ENCODE results near the gene VEGFB. TPM values are rescaled to one million over a fixed set of nuclear protein-coding genes. Genes with fewer than 3 reads are reported as not detected.

Gene VEGFB
- total and polyA plus RNA-seq, 2 donors (not counting 3 experiments of a cell fraction or from before 2014, with no cell fraction given): 19.3 to 98.1 TPM

DNA sequence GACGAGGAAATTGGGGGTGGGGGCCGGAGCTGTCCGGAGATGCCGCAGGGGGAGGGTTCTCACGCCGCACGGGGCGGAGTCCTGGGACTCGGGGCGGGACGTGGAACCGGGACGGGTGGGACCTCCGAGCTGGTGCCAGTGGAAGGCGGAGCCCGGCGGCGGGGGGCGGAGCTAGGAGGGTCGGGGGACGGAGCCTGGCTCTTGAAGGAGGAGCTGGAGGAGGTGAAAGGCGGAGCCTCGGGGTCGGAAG is 6.8 kb downstream of the VEGFB start:
- DNase-seq (ENCODE audit: low read depth, low spot score) (peak; percentile 99), FAIRE-seq (peak; percentile 97)
- dilution Hi-C loops (cut with MboI; ENCODE audit: extremely low pct_ligation_motif_present, low sequenced_read_pairs): no loop called here
- BruUV-seq (replicated peaks): no TSS peak
- CTCF ChIA-PET: interaction anchor here (0.8 to 4.1 kb wide), 5 partner anchors 36 to 115 kb away, joined by 3 to 27 read pairs (median 5); partner anchors contain the start of gene STIP1
- no peaks in the 10 kb centered on the region for H3K9me3 ChIP-seq (replicated peaks; ENCODE audit: control insufficient read depth, insufficient read depth, low read length)
- H3K4me2 ChIP-seq (ENCODE audit: insufficient read depth, low read length): no peak overlapping the region
- H3K27ac ChIP-seq (ENCODE audit: insufficient read depth, low read depth, low read length): peak overlapping the region; percentile 88
- POLR2A ChIA-PET: interaction anchor here (0.7 to 1.0 kb wide), 4 partner anchors 15 to 30 kb away, joined by 3 to 10 read pairs (median 3); partner anchors contain the start of genes NUDT22 and TRPT1
- no peaks in the 10 kb centered on the region for H4K20me1 ChIP-seq (replicated peaks; ENCODE audit: control insufficient read depth, extremely low read depth, insufficient read depth, low read length)
- H3K27me3 ChIP-seq (ENCODE audit: control insufficient read depth in 2 of 2, insufficient read depth in 2 of 2, low read length in 2 of 2): no peaks in the 10 kb centered on the region
- peaks cover 38% of the 10 kb centered on the region for H3K79me2 ChIP-seq (ENCODE audit: control insufficient read depth, insufficient read depth, low read length)
- H3K4me1 ChIP-seq (ENCODE audit: control insufficient read depth, extremely low read depth, insufficient read depth, low read length): peaks cover 15% of the 10 kb centered on the region
- H3K9ac ChIP-seq (replicated peaks; ENCODE audit: extremely low read depth, insufficient read depth, low read length): peak overlapping the region; percentile 73
- H3K9me1 ChIP-seq (replicated peaks; ENCODE audit: control insufficient read depth, extremely low read depth, insufficient read depth, low read length): no peaks in the 10 kb centered on the region
- TF ChIP-seq MYC (IDR thresholded peaks at IDR 0.05; ENCODE audit: low read depth, low read length): no peak
- peak; percentile 35 for TF ChIP-seq POLR2A (IDR thresholded peaks at IDR 0.05; ENCODE audit: low read depth, low read length)
- H2AFZ ChIP-seq (ENCODE audit: low read depth, low read length): peak overlapping the region; percentile 42
- peaks cover 6 to 18% of the 10 kb centered on the region in 2 experiments for H3K36me3 ChIP-seq (ENCODE audit: control insufficient read depth in 2 of 2, extremely low read depth in 1 of 2, insufficient read depth in 2 of 2, low read length in 2 of 2)
- peak overlapping the region; percentile 36 to 75 (median 67) for H3K4me3 ChIP-seq (replicated peaks in 1 of 3; ENCODE audit: insufficient read depth in 1 of 3, low read depth in 1 of 3, low read length in 3 of 3)
- intact Hi-C loops (cut with micrococcal nuclease): loop anchor here (1.0 to 5.0 kb wide), 6 partner anchors 11 to 240 kb away; partner anchors contain the start of genes DNAJC4, ESRRA, NUDT22 and RPS6KA4

DNA sequence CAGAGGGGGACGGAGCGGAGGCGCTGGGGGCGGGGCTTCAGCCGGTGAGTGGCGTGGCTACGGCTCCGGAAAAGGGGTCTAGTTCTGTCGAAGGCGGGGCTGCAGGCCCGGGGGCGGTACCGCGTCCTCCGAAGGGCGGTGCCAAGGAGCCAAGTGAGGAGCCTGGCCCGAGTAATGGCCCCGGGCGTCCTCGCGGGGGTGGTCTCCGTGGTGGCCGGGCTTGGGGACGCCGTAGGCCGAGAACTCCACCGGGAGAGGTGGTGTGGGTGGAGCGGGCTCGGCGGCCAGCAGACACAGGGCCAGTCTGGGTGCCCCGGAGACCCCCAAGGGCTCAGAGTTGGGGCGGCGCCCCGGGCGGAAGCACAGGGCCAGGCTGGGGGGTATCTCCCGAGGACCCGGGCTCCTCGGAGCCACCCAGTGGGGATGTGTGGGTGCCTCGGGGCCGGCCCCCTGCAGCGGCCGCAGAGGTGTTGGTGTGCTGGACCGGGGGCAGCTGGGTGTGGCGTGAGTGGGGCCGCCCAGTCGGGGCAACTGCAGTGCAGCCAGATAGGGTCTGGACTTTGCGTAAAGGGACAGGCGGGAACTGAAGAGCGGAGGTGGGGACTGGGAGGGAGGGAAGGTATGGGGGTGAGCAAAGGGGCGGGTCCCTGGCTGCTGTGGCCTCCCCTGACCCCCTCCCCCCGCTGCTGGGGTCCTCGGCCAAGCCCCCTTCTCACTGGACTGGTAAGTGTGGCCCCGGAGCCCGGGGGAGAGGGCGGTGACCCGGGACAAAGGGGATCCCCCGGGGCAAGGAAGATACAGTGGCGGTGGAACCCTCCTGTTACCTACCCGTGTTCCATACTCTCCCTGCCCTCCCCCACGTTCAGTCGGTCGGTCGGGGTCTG is 7.3 kb downstream of the VEGFB start:
- H3K9me1 ChIP-seq (replicated peaks; ENCODE audit: control insufficient read depth, extremely low read depth, insufficient read depth, low read length): no peaks in the 10 kb centered on the region
- peaks cover 6 to 18% of the 10 kb centered on the region in 2 experiments for H3K36me3 ChIP-seq (ENCODE audit: control insufficient read depth in 2 of 2, extremely low read depth in 1 of 2, insufficient read depth in 2 of 2, low read length in 2 of 2)
- H3K27ac ChIP-seq (ENCODE audit: insufficient read depth, low read depth, low read length): peak overlapping the region; percentile 24
- ChIA-PET CTCF (interaction anchor here (0.8 to 5.0 kb wide), 6 partner anchors 37 to 115 kb away, joined by 3 to 36 read pairs (median 6); partner anchors contain the start of genes CATSPERZ and STIP1), POLR2A (interaction anchor here (0.7 to 1.0 kb wide), 4 partner anchors 16 to 30 kb away, joined by 3 to 10 read pairs (median 3); partner anchors contain the start of genes NUDT22 and TRPT1)
- peaks cover 40% of the 10 kb centered on the region for H3K79me2 ChIP-seq (ENCODE audit: control insufficient read depth, insufficient read depth, low read length)
- DNase-seq (ENCODE audit: low read depth, low spot score): no peak
- peak; percentile 72 for FAIRE-seq
- peak overlapping the region; percentile 61 to 93 (median 67) for H3K4me3 ChIP-seq (replicated peaks in 1 of 3; ENCODE audit: insufficient read depth in 1 of 3, low read depth in 1 of 3, low read length in 3 of 3)
- H3K4me2 ChIP-seq (ENCODE audit: insufficient read depth, low read length): peak overlapping the region; percentile 55
- H3K4me1 ChIP-seq (ENCODE audit: control insufficient read depth, extremely low read depth, insufficient read depth, low read length): peaks cover 15% of the 10 kb centered on the region
- no peaks in the 10 kb centered on the region for H3K27me3 ChIP-seq (ENCODE audit: control insufficient read depth in 2 of 2, insufficient read depth in 2 of 2, low read length in 2 of 2)
- H2AFZ ChIP-seq (ENCODE audit: low read depth, low read length): no peak overlapping the region
- intact Hi-C loops (cut with micrococcal nuclease) (loop anchor here (1.0 to 5.0 kb wide), 6 partner anchors 11 to 241 kb away; partner anchors contain the start of genes DNAJC4, ESRRA, NUDT22 and RPS6KA4), dilution Hi-C loops (cut with MboI; ENCODE audit: extremely low pct_ligation_motif_present, low sequenced_read_pairs) (no loop called here)
- TF ChIP-seq, protein P1, sequence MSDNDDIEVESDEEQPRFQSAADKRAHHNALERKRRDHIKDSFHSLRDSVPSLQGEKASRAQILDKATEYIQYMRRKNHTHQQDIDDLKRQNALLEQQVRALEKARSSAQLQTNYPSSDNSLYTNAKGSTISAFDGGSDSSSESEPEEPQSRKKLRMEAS (IDR thresholded peaks at IDR 0.05; ENCODE audit: insufficient read depth, insufficient read length): peak; percentile 5
- TF ChIP-seq POLR2AphosphoS5 (IDR thresholded peaks at IDR 0.05; ENCODE audit: insufficient read depth, low read depth, low read length): peak; percentile 79
- TF ChIP-seq JUN (IDR thresholded peaks at IDR 0.05; ENCODE audit: borderline replicate concordance, insufficient read depth, insufficient read length, low read depth): no peak
- peak; percentile 52 for TF ChIP-seq POLR2A (IDR thresholded peaks at IDR 0.05; ENCODE audit: low read depth, low read length)
- no peaks in the 10 kb centered on the region for H4K20me1 ChIP-seq (replicated peaks; ENCODE audit: control insufficient read depth, extremely low read depth, insufficient read depth, low read length)
- H3K9ac ChIP-seq (replicated peaks; ENCODE audit: extremely low read depth, insufficient read depth, low read length): peak overlapping the region; percentile 65
- BruUV-seq (replicated peaks): no TSS peak
- H3K9me3 ChIP-seq (replicated peaks; ENCODE audit: control insufficient read depth, insufficient read depth, low read length): no peaks in the 10 kb centered on the region
